GM19397 (cell line): Measurements from ENCODE around the gene PAK1.
A peak's percentile ranks its signal among the peaks of the same experiment; 100 is the strongest.

Experiments used
- ATAC-seq: cut with Tn5 transposase; IDR thresholded peaks from one replicate; pipeline ENCODE4 v1.9.1; 2021; ENCODE audit warnings: mild to moderate bottlenecking, moderate library complexity; ENCODE audit not compliant: unreplicated experiment

Gene PAK1

DNA sequence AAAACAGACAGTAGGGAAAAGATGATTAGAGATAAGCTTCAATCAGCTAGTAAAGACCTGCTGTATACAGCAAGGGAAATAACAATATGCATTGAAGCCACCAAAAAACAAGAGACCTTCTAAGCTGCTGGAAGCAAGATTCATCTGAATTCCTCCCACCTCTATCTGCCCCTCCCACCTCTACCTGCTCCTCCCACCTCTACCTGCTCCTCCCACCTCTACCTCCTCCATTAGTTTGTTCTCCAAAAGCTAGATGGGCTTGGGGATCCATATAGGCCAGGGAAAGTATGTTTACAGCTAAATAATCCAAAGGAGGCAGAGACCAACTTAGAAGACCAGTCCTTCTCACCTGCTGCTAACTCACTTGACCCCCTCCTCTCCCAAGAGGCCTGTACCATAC lies 33.2 kb downstream of the PAK1 start:
- no peak for ATAC-seq

DNA sequence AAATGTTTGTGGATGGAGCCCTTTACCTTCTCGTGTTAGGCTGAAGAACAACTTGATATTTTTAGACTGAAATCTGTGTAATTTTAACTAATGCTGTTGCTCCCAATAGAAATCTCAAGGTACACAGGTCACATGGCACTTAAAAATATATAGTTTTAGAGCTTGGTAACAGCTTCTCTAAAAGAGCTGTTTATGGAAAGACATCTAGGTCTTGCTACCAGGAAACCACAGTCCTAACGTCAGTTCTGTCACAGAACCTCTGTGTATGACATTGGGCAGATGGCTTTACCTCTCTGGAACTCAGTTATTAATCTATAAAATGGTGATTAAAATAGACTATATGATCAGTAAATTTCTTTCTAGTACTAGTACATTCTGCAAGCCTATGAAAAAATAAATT lies 35.4 kb downstream of the PAK1 start:
- ATAC-seq, result no peak

DNA sequence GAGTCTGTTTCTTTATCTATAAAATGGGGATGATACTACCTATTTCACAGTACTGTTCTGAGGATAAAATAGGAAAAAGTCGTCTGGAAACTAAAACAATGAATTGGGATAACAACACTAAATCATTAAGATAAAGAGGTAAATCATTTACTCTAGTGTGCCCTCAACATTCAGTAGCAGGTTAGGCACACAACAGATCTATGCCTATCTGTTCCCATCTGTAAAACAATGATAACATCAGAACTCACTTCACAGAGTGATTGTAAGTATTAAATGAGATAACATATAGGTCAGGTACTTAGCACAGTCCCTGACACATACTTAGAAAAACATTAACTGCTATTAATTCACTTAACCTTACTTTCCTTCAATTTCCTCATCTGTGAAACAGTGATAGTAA lies 36.9 kb downstream of the PAK1 start:
- no peak for ATAC-seq

DNA sequence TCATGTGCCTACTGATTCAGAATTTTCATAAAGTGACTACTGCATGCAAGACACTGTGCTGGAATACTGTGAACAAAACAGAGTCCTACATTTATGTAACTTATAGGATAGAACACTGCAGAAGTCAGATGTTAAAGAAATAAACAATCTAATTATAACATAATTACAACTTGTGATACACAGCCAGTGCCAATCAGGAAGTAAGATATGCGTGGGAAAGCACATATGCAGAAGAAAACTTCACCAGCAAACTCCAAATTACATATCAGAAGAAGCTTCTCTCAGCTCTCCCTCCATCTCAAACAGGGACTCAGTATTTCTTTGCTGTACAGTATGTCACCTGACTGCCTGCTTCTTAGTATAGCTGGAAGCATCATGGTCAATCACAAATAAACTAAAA lies 37.4 kb downstream of the PAK1 start:
- no peak for ATAC-seq

DNA sequence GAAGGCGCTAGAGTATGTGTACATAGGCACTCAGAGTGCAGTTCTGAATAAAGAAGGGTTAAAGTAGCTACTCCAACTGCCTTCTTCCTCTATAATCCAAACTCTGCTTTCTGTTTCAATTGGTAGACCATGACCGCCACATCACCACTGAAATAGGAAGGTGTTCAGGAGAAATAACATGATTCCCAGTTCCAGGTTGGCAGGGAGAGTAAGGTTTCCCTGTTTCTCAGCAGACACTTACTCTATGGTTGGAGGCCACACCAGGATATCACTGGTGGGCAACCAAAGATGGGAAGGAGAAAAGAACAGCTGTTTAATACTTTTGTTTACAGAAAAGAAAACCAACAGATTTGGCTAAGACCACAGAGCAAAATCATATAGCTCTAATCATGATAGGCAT lies 37.9 kb downstream of the PAK1 start:
- ATAC-seq, result no peak

DNA sequence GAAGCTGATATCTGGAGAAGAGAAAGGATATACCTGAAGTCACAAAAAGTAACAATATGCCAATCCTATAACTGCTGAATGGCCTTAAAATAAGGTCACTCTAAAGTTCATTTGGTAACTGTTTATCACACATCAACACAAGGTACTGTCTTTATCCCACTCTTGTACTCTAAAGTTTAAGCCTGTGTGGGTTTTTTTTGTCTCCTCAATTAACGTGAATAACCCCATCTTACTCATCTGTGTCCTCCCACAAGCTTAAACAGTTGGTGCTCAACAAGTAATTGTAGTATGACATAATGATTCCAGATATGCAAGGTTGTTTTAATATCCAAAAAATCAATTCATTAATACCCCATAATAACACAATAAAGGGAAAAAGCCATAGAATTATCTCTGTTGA lies 42.1 kb downstream of the PAK1 start:
- no peak for ATAC-seq

DNA sequence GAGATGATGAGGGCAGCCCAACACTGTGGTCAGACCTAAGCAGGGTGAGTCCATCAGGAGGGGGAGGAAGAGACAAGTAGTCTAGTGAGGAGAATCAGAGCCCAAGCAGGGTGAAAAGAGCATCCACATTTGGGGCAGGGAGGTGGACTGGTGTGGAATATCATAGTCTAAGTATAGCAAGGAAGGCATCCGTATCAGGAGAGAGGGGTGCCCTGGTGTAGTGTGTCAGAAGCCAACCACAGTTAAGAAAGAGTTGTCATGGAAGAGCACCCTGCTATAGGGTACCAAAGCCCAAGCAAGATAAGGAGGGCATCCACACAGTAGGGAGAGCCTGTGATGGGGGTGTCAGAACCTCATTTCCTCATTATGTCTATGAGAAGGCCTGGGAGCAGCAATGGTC lies 45.3 kb downstream of the PAK1 start:
- no peak for ATAC-seq

DNA sequence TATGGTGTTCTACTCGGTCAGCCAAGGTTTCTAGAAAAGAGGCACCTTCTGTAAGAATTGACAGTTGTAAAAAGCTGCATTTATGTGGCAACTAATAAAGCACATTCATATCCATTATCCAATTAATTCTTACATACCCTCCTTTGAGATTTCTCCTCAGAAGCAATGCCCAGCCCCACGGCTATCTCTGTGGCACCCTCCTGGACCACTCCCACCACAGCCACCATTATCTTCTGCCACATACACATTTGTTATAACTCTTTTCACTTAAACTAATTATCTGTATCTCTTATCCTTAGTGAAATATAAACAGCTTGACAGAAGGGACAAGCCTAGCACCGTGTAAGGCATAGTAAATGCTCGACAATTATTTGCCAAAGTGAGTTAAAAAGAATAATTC lies 48.5 kb downstream of the PAK1 start:
- ATAC-seq, result no peak

DNA sequence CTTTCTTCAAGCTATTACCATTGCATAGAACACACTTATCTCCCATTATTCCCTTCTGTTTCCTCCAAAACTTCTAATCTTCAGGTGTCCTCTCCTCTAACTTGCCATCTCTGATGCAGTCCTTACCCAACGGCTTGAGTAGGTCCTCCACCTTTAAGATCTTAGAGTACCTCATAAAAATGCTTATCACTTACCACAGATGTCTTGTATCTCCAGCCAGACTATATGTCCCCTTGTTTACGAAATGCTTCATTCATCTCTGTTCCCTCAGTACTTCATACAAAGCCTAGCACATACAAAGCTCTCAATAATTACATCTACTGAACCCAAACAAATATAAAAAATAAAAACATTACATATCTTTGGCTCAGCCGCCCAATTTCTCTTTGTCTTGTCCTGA lies 49.2 kb downstream of the PAK1 start:
- ATAC-seq, result no peak

DNA sequence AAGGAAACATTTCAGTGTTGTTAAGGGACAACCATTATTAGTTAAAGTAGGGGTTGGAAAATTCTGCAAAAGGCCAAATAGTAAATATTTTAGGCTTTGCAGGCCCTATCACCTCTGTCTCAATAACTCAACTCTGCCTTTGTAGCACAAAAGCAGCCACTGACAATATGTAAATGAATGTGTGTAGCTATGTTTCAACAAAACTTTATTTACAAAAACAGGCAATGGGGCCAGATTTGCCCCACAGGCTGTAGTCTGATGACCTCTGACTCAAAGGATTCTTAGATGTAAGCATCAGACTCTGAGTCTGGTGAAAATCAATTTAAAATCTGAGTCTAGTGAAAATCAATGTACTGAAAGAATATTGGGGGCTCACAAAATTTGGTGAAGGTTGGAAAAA lies 50.3 kb downstream of the PAK1 start:
- no peak for ATAC-seq

DNA sequence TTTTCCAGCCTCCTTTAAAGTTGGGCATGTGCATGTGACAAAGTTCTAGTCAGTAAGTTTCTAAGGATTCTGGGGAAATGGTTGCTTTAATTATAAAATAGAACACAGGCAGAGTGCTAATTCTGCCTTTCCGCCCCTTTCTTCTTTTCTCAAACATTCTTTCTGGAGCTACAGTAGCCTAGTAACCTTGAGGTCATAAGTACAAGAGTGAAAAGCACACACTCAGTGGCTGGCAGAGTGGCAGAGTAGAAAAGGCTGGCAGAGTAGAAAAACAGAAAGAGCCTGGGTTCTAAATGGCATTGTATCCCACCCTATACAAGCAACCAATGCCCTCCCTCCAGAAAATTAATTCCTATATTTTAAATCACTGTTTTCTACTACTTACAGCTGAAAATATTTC lies 51.2 kb downstream of the PAK1 start:
- no peak for ATAC-seq

DNA sequence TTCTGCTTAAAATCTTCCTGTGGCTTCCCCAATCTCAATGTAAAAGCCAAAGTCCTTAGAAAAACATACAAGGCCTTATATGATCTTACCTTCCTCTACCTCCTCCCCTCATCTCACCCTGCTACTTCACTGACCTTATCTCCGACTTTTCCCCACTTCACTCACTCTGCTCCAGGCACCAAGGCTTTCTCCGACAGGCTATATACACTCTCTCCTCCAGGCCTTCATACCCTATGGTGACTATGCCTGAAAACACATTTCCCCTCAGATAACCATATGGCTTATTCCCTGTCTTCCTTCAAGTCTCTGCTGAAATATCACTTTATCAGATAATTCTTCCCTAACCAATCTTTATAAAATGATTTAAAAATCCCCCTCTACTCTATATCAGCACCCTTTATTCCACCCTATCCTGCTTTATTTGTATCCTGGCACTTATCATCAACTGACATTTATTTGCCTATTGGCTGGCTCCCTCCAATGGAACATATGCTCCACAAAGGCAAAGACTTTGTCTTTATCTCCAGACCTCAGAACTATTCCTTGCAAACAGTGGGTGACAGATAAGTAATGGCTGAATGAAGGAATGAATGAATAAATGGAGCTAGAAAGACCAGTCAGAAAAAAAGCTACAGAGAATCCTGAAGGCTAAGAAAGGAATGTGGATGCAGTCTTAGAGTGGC lies 52.7 kb downstream of the PAK1 start:
- ATAC-seq, result no peak

DNA sequence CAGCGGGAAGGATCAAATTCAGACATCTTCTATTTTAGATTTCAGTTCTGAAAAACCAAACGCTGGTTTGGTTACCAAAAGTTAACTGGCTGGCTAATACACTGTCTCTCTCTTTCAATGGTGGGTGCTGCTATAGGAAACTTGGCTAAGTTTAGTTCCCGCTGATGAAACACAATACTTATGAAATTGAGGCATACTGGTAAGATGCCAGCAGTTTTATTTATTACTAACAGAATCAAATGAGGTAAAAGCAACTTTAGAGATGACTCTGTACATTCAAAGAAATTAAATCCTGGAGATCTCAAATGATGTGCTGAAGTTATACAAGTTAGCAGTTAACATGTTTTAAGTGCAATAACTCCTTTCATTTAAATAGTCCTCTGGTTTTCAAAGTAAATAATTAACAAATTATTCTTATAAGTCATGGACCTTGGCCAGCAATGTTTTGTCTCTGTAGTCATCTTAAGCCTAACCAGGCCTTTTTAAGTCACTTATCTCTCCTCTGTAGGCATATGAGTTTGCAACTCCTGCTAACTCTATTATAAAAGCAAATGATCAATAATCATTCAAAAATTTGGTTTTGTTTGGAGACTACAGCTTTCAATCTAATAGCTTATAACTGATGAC lies 54.8 kb downstream of the PAK1 start:
- ATAC-seq, result no peak

DNA sequence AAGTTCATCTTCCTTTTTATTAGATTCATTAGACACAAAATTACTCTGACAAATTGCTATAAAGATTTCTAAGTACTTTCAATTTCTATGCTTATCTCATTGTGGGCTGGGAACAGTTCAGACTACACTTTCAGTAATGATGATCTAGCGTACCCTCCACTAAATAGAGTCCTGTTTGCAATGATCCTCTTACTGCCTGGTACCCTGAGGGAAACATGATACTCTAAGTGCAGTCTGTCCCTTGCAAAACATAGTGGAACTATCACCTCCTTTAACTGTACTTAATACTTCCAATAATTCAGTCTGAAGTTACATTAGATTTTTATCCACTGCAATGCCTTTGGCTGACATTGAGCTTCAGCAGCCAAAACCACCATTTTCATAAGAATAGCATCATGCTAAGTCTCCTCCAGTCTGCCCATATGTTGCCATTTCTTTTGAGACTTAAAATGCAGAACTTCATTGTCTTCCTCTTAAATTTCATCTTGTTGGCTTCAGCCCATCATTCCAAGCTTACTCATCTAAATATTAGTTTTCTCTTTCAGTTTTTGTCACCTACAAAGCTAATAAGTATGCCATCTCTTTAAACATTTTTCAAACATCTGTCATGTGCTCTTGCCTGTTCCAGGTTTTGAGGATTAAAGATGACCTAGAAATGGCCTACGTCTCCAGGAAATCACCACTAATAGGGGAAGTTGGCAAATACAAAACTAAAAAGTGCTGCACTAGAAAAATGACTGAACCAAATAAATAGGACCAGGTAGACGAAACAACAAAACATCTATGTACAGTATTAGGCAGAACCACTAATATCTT lies 55.5 kb downstream of the PAK1 start:
- no peak for ATAC-seq

DNA sequence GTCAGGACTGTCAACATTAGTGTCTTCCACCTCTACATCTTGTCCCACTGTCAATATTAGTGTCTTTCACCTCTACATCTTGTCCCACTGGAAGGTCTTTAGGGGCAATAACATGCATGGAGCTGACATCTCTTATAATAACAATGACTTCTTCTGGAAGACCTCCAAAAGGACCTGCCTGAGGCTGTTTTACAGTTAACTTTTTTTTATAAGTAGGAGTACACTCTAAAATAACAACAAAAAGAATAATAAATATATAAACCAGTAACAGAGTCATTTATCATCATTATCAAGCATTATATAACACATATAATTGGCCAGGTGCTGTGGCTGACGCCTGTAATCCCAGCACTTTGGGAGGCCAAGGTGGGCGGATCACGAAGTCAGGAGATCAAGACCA lies 57.5 kb downstream of the PAK1 start:
- ATAC-seq, result no peak

DNA sequence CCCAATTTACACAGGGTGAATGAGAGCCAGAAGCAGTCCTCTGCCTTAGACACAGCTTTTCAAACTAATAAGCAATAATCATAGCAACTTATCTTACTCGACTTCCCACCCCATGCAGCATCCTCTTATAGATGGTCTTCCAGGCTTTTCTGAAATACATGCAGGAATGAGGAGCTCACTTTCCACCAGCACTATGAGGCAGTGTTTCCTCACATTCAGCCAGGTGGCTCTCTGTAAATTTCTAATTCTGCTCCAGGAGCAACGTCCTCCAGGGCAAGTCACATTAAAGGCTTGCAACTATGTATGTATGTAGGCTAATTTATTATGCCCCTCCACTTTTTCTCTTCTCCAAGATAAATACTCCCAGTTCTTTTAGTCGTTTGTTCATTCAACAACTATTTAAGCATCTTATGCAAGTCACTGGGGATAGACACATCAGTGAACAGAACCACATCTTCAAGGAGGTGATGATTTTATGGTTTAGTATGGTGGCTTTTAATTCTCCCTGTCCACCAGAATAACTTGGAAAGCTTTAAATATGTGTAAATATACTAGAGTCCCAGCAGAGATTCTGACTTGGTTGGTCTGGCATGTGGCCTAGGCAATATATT lies 59.9 kb downstream of the PAK1 start:
- ATAC-seq, result no peak

DNA sequence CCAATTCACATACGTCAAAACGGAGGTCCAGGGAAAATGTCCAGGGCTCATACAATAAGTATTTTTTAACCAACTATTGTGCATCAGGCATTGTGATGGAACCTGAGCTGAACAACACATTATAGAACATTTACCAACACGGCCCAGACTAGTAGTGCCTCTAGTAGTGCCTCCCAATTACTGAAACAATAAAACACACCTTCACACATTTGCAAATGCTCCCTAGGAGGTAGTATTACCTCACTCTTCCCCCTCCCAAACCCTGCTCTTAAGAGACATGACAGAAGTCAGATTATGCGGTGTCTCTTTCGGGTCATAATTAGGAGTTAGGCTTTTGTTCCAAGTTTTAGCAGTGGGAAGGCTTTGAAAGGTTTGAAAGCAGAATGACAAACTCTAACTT lies 61.1 kb downstream of the PAK1 start:
- ATAC-seq, result no peak

DNA sequence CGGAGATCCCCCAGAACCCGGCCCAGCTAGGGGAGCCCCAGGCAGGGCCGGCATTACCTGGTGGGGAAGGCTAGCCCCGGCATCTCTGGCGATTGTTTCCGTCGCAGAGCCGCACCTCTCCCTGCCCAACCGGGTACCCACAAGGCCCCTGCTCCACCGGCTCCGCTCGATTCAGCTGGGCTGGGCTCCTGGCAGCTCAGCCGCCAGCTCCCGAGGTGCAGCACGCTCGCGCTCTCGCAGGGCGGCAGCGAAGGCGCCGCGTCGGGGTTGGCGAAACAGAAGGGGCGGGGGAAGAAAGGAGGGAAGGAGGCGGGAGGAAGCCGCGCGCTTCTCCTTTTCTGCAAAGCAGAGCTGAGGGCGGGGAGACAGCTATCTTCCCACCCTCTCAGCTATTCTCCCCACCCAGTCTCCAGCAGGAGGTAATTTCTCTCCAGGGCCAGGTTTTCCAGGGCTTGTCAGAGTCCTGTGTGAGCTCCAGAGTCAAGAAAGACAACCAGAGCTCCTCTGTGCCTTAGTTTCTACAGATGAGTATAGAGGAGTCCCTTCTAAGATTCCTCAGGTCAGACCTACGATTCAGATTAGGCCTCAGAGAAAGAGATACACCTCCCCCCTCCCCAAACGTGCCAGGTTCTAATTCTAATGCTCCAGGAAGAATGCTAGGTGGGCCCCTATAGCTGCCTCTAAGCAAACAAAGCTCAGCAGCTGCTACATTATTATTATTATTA lies 62.0 kb downstream of the PAK1 start:
- peak; percentile 92 for ATAC-seq

DNA sequence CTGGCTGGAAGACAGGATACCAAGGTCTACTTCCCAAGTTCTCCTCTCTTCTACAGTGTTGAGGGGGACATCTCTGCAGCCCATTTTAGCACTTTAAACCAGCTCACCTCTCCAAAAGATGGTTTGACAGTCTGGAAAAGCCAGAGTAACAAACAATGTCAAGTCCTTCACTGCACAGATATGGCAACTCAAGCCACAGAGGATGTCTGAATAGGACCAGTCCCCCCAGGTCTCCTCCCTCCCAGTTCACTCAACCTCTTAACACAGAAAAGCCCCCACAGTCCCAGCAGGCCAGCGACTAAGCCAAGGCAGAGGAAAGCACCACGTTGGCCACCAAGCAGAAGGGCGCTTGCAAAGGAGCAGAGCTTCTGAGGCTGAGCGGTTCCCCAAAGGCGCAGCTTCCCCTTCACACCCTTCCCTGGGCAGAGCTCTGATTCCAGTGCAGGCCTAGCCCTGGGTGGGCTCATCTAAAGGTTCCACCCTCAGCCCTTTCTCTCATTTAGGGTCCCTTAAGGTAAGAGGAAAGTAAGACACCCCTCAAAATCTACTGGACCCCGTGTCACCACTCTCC lies 62.7 kb downstream of the PAK1 start:
- peak; percentile 36 for ATAC-seq

DNA sequence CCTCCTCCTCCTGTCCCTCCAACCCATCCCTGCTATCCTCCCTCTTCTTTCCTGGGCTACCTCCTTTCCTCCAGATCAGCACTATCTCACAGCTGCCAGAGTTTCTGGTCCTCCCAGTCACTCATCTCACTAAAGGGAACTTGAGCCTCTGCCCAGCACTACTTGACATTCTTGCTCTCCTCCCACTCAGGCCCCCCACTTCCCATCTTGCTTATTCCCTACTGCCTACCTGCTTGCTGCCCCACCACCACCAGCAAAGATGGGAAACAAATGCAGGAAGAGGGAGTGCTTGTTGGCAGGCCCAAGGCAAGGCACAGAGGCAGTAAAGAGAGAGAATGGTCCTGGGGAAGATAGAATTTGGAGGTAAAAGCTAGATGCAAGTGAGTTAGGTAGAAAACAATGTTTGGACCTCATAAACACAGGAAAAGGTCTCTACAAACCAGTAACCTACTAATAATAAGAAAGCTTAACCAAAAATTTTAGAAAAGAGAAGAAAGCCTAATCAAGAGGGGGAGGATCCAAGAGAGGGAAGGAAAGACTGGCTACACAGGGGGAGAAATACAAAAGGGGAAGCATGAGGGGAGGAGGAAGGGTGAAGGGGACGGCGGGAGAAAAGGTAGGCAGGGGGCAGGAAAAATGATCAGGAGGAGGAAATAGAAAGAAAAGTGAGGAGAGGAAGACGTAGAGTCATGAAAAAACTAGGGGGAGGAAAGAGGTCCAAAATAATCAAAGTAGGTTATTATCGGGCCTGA lies 63.6 kb downstream of the PAK1 start:
- ATAC-seq, result no peak
